GM18861 (cell line): Measurements from ENCODE around the gene MSH3.
"Not testable (repeated sequence)": the region's sequence is repeated elsewhere in the genome, so short reads cannot be mapped to it uniquely, and the experiment has no call there.

Experiments
- ATAC-seq: cut with Tn5 transposase; IDR thresholded peaks from one replicate; pipeline ENCODE4 v1.9.1; 2021; ENCODE audit not compliant: unreplicated experiment

MSH3 gene

DNA sequence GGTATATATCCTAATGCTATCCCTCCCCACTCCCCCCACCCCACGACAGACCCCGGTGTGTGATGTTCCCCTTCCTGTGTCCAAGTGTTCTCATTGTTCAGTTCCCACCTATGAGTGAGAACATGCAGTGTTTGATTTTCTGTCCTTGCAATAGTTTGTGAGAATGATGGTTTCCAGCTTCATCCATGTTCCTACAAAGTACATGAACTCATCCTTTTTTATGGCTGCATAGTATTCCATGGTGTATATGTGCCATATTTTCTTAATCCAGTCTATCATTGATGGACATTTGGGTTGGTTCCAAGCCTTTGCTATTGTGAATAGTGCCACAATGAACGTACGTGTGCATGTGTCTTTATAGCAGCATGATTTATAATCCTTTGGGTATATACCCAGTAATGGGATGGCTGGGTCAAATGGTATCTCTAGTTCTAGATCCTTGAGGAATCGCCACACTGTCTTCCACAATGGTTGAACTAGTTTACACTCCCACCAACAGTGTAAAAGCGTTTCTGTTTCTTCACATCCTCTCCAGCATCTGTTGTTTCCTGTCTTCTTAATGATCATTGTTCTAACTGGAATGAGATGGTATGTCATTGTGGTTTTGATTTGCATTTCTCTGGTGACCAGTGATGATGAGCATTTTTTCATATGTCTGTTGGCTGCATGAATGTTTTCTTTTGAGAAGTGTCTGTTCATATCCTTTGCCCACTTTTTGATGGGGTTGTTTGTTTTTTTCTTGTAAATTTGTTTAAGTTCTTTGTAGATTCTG, 186.8 kb downstream of the MSH3 start:
- ATAC-seq, result not testable (repeated sequence)

DNA sequence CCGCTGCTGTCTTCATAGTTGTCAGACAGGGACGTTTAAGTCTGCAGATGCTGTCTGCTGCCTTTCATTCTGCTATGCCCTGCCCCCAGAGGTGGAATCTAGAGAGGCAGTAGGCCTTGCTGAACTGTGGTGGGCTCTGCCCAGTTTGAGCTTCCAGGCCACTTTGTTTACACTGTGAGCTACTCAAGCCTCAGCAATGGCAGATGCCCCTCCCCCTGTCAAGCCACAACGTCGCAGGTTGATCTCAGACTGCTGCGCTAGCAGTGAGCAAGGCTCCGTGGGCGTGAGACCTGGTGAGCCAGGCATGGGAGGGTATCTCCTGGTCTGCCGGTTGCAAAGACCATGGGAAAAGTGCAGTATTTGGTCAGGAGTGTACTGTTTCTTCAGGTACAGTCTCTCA, 192.0 kb downstream of the MSH3 start:
- not testable (repeated sequence) for ATAC-seq

DNA sequence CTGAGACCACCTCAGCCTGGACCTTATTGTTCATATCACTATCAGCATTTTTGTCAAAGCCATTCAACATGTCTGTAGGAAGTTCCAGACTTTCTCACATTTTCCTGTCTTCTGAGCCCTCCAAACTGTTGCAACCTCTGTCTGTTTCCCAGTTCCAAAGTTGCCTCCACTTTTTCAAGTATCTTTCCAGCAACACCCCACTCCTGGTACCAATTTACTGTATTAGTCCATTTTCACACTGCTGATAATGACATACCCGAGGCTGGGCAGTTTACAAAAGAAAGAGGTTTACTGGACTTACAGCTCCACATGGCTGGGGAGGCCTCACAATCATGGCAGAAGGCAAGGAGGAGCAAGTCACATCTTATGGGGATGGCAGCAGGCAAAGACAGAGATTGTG, 195.7 kb downstream of the MSH3 start:
- ATAC-seq, result not testable (repeated sequence)

DNA sequence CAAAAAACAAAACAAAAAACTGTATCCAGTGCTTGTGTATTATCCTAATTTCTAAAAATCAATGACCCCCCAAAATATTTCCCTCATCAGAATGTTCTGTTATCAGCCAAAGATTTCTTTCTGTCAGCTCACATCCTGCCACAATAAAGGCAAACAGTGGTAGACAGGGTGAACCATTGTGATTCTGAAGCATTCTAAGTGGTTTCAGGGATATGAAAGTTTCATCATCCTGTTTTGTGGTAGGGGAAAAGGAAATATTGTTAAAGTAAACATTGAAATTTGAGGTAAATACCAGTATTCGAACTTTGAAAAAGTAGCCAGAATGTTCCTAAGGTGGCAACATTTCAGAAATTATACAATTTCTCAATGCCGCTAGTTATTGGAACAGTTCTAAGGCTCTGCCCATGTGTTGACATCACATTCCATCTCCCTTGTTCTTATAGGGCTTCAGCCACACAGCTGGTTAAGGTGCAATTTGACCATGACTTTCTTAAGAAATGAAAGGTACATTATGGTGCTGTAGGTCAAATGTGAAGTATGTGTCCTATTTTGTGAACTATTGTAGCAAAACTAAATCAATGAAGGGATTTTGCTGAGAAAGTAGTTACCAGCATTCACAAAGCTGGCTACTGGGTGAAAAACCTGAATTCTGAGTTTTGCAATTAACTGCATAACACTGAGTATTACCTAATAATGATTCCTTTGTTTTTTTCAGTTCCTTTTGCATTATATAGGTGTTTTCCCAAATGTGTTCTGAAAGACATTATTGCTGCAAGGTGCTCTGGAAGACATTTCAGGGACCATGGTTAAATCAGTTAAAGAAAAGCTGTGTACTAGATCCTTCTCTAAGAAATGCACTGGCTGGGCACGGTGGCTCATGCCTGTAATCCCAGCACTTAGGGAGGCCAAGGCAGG, 198.1 kb downstream of the MSH3 start:
- no peak for ATAC-seq

DNA sequence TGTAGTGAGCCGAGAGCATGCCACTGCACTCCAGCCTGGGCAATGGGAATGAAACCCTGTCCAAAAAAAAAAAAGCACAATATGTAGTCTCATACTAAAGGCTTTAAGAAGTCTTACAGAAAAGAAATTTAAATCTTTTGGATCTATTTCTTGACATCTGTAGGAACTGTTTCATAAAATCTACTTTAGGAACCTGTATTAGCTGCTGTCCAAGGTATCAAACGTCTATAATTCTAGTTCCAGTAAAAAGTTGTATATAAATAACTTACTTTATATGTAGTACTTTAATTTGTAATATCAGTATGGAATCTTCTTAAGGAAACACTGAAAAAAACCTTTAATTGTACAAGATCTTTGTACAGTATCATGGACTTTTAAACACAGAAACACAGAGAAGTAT, 199.0 kb downstream of the MSH3 start:
- ATAC-seq, result no peak

DNA sequence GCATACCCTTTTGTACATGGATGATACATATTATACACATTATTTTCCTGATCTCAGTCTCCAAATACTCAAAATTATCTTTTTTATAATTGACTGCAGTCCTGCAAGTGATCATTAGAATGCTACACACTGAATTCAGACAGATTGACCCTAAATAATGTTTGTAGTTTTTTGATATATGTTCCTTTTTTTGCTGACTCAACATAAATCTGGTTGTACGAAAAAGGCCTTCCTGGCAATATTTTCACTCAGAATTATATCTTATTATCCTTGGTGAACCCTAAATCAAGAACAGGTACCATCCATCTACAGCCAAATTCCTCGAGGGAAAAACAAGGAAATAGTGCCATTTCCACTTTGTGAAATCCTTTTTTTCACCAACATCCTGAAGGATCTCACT, 200.1 kb downstream of the MSH3 start:
- no peak for ATAC-seq

DNA sequence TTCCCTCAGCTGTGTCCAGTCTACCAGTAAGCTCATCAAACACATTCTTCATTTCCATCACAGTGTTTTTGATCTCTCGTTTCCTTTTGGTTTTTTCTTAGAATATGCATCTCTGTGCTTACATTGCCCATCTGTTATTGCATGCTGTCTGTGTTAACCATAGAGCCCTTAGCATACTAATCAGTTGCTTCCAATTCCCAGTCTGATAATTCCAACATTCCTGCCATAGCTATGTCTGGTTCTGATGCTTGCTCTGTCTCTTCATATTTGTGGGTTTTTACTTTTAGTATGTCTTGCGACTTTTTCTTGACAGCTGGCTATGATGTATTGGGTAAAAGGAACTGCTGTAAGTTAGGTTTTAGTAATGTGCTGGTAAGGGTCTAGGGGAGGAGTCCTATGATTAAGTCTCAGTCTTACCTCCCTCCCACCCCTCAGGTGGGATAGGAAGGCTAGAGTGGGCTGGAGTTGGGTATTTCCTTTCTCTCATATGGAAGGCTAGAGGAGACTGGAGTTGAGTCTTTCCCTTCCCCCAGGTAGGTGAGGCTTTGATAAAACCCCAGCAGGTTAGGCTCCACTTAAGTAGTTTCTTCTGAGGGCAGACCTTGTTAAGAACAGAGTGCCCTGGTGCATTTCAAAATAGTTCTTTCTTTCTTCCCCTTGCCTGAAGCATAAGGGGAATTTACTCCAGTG, 206.6 kb downstream of the MSH3 start:
- no peak for ATAC-seq

DNA sequence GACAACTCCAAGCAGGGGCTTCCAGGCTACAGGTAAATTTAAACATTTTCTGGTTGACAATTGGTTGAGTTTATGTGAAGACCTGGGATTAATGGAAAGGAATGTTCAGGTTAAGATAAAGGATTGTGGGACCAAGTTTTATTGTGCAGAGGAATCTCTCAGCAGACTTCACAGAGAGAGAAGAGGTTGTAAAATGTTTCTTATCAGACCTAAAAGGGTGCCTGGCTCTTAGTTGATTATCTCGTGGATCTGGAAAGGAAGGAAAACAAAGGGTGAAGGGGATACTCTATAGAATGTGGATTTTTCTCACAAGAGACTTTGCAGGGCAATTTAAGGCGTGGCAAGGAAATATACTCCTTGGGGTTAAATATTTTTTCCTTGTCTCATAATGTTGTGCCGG, 209.3 kb downstream of the MSH3 start:
- no peak for ATAC-seq

DNA sequence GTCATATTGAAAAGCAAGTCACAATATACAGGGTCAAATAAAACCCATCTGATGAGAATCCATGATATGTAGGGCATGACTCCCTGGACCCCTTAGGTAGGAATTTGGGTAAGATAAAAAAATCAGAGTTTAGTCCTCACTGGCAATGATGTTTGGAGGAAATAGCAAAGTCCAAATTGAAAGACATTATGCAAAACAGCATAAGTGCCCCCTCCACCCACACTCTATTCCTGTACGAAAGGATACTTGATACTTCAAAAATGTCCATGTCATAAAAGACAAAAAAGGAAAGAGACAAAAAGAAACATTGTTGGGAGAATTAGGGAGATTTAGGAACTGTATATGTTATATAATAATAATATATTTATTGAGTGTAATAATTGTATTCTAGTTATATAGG, 209.7 kb downstream of the MSH3 start:
- ATAC-seq, result no peak

DNA sequence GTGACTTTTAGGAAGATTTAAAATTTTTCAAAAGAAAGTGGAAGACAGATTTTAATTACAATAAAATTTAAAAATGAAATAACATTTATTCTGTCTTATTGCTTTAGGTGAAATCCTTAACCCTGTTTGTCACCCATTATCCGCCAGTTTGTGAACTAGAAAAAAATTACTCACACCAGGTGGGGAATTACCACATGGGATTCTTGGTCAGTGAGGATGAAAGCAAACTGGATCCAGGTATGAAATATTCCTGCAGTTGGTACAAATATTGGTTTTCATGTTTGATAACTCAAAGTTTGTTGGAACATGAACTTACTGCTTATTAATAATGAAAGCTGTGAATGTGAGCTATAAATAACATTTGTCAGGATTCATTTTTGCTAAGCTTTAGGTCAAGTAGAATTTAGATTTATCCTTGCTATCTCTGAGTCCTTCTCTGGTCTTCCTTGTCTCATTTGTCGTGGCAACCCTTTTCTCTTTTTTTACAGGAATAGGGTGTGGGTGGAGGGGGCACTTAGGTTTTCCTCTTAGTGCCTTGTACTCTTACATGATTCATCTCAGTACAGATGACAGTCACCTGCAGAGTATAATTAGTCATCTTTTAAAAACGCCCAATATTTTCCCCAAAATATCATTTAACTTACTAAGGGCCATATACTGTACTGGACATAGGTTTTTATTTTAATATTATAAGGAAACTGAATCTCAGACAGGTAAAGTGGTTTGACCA, 210.4 kb downstream of the MSH3 start:
- no peak for ATAC-seq

DNA sequence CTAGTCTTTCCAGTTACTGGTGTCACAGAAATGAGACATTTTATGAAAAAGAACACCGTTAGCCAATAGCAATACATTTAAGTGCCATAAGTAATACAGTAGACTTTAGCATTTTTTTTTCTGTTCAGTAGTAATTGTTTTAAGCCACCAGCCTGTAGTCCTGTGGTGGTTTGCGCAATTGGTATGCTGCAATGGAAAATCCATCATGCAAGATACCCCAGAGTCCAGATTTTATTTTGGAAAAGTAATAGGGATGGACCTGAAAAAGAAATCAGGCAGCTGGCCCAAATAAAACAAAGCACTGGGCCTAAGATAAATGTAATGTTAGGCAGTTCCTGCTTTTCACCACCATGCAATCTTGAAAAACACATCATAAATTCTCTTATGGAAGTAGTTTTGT, 211.1 kb downstream of the MSH3 start:
- no peak for ATAC-seq

DNA sequence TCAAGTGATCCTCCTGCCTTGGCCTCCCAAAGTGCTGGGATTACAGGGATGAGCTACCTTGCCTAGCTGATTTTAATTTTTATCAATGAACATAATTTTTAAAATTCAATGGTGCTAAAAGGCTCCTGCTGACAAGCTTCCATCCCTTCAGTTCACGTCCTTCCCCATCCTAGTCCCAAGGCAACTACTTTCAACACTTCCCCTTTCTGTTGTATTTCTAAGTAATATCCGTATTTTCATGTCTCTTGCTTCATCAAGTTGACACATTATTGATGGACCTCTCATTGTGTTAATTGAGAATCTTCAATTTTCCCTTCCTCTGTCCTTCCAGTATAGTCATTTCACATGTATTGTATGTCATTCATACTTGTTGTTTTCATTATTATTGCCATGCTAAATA, 211.9 kb downstream of the MSH3 start:
- no peak for ATAC-seq

DNA sequence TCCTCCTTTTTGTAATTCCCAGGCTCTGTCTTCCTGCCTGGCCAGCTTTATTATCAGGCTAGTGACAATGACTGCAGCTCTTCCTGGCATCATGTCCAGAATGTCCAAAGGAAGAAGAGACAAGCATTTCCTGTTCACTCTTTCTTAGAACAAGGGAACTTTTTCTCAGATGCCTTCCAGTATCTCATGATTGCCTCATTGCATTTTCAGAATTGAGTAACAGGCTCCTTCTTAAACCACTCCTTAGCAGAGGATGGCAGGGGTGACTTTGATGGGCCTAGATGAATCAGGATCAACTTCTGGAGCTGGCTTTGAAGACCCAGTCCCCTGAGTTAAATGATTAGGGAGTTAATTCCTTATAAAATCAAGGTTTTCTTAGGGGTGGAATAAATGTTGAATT, 212.8 kb downstream of the MSH3 start:
- ATAC-seq, result no peak

DNA sequence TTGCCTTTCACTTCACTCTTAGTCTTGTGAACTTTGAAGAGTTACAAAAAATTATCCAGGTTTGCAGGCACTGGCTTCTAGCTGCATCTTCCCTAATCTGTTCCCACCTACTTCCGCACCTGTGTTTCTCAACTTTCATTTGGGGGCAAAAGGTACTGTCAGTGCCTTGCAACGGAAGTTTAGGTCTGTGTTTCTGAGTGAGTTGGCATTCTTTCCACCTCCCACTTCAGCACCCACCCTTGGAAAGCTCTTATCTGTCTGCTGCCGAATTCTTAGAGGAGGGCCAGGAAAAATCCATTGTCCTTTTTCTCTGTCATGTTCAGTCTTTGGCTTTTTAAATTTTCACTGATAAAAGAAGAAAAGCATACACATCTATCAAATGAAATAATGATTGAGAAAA, 216.0 kb downstream of the MSH3 start:
- no peak for ATAC-seq

DNA sequence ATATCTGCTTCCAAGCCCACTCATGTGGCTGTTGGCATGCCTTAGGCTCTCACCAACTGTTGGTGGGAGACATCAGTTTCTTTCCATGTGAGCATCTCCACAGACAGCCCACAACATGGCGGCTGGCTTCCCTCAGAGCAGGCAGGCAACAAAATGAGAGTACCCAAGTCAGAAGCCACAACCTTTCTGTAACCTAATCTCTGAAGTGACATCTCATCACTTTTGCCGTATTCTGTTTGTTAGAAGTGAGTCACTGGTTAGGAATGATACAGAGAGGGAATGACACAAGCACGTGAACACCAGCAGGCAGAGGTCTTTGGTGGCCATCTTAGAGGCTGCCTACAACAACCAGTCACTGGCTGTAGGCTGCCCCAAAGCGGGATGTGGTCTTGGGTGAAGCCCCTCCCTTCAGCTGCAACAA, 217.1 kb downstream of the MSH3 start:
- ATAC-seq, result no peak

DNA sequence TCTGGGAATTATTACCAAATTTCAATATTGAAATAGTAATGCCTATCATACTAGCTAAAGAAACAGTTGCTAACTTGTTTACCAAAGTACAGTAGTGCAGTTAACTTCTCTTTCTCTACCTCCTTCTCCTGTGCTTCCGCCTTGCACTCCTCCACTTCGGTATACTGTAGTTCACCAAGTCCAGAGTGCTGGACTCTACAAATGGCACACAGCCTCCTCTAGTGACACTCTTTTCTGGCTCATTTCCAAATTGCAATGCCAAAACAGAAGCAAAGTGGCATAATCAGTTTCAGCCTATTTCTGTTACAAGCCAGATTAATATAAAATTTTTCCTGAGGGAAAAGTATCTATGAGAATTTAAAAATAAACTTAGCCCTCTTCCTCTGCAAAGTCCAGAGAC, 219.7 kb downstream of the MSH3 start:
- no peak for ATAC-seq

DNA sequence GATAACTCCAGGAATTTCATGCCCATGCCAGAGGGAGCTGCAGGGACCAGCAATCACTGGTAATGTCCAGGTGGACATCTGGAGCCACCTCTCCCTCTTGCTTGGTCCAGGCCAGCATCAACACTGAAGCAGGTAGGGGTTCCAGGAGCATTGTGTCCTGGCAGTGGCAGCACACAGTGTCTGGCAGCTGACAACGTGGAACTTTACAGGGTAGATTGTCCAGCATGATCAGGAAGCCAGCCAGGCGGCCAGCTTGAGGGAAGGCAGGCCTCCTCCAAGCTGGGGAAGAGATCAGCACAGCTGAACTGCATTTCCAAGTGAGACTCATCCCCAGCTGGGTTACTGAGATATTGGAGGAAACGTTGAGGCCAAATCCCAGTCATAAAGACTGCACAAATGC, 223.1 kb downstream of the MSH3 start:
- ATAC-seq, result no peak

DNA sequence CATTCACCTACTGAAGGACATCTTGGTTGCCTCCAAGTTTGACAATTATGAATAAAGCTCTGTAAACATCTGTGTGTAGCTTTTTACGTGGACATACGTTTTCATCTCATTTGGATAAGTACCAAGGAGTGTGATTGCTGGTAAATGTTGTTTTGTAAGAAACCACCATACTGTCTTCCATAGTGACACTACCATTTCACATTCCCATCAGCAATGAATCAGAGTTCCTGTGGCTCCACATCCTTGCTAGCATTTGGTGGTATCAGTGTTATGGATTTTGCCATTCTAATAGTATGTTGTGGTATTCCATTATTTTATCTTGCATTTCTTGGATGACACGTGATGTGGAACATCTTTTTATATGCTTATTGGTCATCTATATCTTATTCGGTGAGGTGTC, 227.3 kb downstream of the MSH3 start:
- no peak for ATAC-seq

DNA sequence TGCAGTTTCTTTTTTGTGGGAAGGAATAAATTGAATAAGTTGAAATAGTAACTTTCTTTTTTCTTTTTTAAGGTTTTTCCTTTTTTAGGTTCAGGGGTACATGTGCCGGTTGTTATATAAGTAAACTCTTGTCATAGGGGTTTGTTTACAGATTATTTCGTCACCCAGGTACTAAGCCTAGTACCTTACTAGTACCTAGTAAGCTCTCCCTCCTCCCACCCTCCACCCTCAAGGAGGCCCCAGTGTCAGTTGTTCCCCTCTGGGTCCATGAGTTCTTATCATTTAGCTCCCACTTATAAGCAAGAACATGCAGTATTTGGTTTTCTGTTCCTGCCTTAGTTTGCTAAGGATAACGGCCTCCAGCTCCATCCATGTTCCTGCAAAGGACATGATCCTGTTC, 228.9 kb downstream of the MSH3 start:
- ATAC-seq, result not testable (repeated sequence)

DNA sequence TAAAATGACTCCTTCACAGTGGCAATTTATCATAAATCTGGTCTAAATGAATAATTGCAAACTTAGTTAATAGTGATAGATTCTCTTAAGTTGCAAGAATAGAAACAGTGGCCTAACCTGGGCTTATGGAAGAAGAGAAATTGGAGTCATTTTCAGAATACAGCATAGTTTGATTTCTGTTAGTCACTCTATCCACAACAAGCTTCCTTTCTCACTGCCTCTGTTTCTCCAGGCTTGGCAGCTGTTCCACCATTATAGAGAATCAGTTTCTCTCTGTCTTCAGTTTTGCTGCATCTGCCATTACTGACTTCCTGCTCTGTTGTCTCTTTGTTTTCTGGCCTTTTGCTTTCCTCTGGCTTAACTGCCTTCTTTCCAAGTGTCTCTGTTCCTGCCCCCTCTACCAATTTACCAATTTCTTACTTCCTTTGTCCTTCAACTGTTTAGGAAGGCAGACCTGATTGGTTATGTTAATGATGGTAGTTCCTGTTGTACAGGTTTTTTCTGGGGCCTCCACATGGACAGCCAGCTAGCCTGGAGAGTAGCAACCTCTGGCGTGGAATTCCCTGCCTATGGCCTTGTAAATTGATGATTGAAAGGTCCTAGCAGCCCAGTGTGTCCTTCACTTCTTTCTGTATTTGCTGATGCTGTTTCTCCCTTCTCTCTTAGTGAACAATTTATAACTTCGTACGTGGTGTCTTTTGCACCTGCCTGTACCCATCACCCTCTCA, 229.8 kb downstream of the MSH3 start:
- no peak for ATAC-seq
